GM04503 (cell line): ENCODE measurements around the gene GCNT4.

ENCODE experiments used
- DNase-seq: peaks from one replicate; pipeline ENCODE4 v3.0.0-alpha.2; 2012; ENCODE audit warnings: low read depth

Gene GCNT4

GRCh38 chr5:75016896-75017295, 35.5 kb downstream of the GCNT4 start:
- DNase-seq: peak; percentile 16

GRCh38 chr5:75012748-75013147, 39.6 kb downstream of the GCNT4 start:
- no peak for DNase-seq

GRCh38 chr5:75010838-75011237, 41.5 kb downstream of the GCNT4 start:
- DNase-seq: no peak

- DNase-seq: no peak
Measured at GRCh38 chr5:75009556-75010345, 42.6 kb downstream of the GCNT4 start.

- peak; percentile 53 for DNase-seq
Measured at GRCh38 chr5:75006865-75007822, 45.2 kb downstream of the GCNT4 start.

- no peak for DNase-seq
Measured at GRCh38 chr5:75005561-75005960, 46.8 kb downstream of the GCNT4 start.
